WTC11 (cell line): ENCODE measurements around the gene OSBPL10. TPM values are rescaled to one million over a fixed set of nuclear protein-coding genes. Genes with fewer than 3 reads are reported as not detected.

Experiments
- ATAC-seq: fragments of 200-7000 bp; cut with Tn5 transposase; 2 replicates; pipeline ENCODE4 v1.10.0; 2021; ENCODE audit warnings: mild to moderate bottlenecking, moderate library complexity
- CTCF ChIA-PET: fragments of 300-600 bp; sonication (Branson Sonifier 250); formaldehyde crosslinking; loops from one replicate; lab custom pipeline; 2021; ENCODE audit warnings: antibody characterized with exemption; lab: Charles Lee
- POLR2A ChIA-PET: fragments of 350-600 bp; sonication (Branson Sonifier 250); formaldehyde crosslinking; loops from one replicate; lab custom pipeline; 2021; ENCODE audit warnings: antibody characterized with exemption; lab: Charles Lee
- DNase-seq: peaks from one replicate; pipeline ENCODE4 v3.0.0; 2021; ENCODE audit warnings: low spot score
- H3K27ac Mint-ChIP-seq: 2 replicates; pipeline ENCODE4 v1.8.0; 2021; ENCODE audit warnings: mixed read lengths
- H3K27me3 Mint-ChIP-seq: 2 replicates; pipeline ENCODE4 v1.8.0; 2021; ENCODE audit warnings: low read depth, mild to moderate bottlenecking, moderate library complexity, mixed read lengths
- H3K36me3 Mint-ChIP-seq: 2 replicates; pipeline ENCODE4 v1.8.0; 2021; ENCODE audit warnings: mixed read lengths
- H3K4me1 Mint-ChIP-seq: 2 replicates; pipeline ENCODE4 v1.8.0; 2022; ENCODE audit warnings: mixed read lengths
- H3K4me3 Mint-ChIP-seq: 2 replicates; pipeline ENCODE4 v1.8.0; 2021; ENCODE audit warnings: mild to moderate bottlenecking, moderate library complexity, mixed read lengths
- H3K9me3 Mint-ChIP-seq: 2 replicates; pipeline ENCODE4 v1.8.0; 2021; ENCODE audit warnings: mixed read lengths
- CBFB ChIP-seq: sonication (generic); formaldehyde crosslinking; IDR thresholded peaks from 2 replicates; pipeline ENCODE4 v1.8.1; 2022; ENCODE audit warnings: mild to moderate bottlenecking, low read depth, missing genetic modification reagents
- ELF4 ChIP-seq: sonication (generic); formaldehyde crosslinking; IDR thresholded peaks from 2 replicates; pipeline ENCODE4 v1.8.1; 2022; ENCODE audit warnings: low read depth, mild to moderate bottlenecking, moderate library complexity, missing genetic modification reagents
- GABPB1 ChIP-seq: sonication (generic); formaldehyde crosslinking; IDR thresholded peaks from 2 replicates; pipeline ENCODE4 v1.8.1; 2023; ENCODE audit warnings: mild to moderate bottlenecking, missing genetic modification reagents
- IRF2 ChIP-seq: sonication (generic); formaldehyde crosslinking; IDR thresholded peaks from 2 replicates; pipeline ENCODE4 v1.8.0; 2022; ENCODE audit warnings: low read depth, missing genetic modification reagents, borderline replicate concordance
- KAT7 ChIP-seq: sonication (generic); formaldehyde crosslinking; IDR thresholded peaks from 2 replicates; pipeline ENCODE4 v1.8.1; 2023; ENCODE audit warnings: missing genetic modification reagents, mild to moderate bottlenecking, borderline replicate concordance
- NR3C1 ChIP-seq: sonication (generic); formaldehyde crosslinking; conservative IDR thresholded peaks from 2 replicates; pipeline ENCODE4 v1.8.1; 2023; ENCODE audit warnings: low read depth, mild to moderate bottlenecking, missing genetic modification reagents
- TEAD1 ChIP-seq: sonication (generic); formaldehyde crosslinking; IDR thresholded peaks from 2 replicates; pipeline ENCODE4 v1.8.0; 2022; ENCODE audit warnings: mild to moderate bottlenecking, missing genetic modification reagents
- ZBTB21 ChIP-seq: sonication (generic); formaldehyde crosslinking; IDR thresholded peaks from 2 replicates; pipeline ENCODE4 v1.8.1; 2023; ENCODE audit warnings: mild to moderate bottlenecking, missing genetic modification reagents, borderline replicate concordance
- ZNF232 ChIP-seq: sonication (generic); formaldehyde crosslinking; IDR thresholded peaks from 2 replicates; pipeline ENCODE4 v1.8.0; 2022; ENCODE audit warnings: mild to moderate bottlenecking, missing genetic modification reagents
- ZNF423 ChIP-seq: fragments of 250-450 bp; sonication (Bioruptor Pico); IDR thresholded peaks from 2 replicates; pipeline ENCODE4 v2.1.2; 2022; ENCODE audit warnings: mild to moderate bottlenecking, moderate library complexity
- total RNA-seq: library from RNA; stranded (reverse); gene quantifications from 3 replicates; pipeline ENCODE4 v1.2.3, GENCODE V29; 2021
- TF ChIP-seq, protein P1 (sequence below): sonication (generic); formaldehyde crosslinking; IDR thresholded peaks from 2 replicates; pipeline ENCODE4 v1.8.1; 2023; ENCODE audit warnings: mild to moderate bottlenecking, missing genetic modification reagents
- TF ChIP-seq, protein P2 (sequence below): sonication (generic); formaldehyde crosslinking; IDR thresholded peaks from 2 replicates; pipeline ENCODE4 v1.8.0; 2023; ENCODE audit warnings: mild to moderate bottlenecking, missing genetic modification reagents
- TF ChIP-seq, protein P3 (sequence below): sonication (generic); formaldehyde crosslinking; IDR thresholded peaks from 2 replicates; pipeline ENCODE4 v1.8.0; 2022; ENCODE audit warnings: mild to moderate bottlenecking, missing genetic modification reagents
- TF ChIP-seq, protein P4 (sequence below): sonication (generic); formaldehyde crosslinking; IDR thresholded peaks from 2 replicates; pipeline ENCODE4 v1.8.1; 2023; ENCODE audit warnings: mild to moderate bottlenecking, missing genetic modification reagents, borderline replicate concordance
- TF ChIP-seq, protein P5 (sequence below): sonication (generic); formaldehyde crosslinking; IDR thresholded peaks from 2 replicates; pipeline ENCODE4 v1.8.1; 2022; ENCODE audit warnings: mild to moderate bottlenecking, moderate library complexity, missing genetic modification reagents
- TF ChIP-seq, protein P6 (sequence below): sonication (generic); formaldehyde crosslinking; IDR thresholded peaks from 2 replicates; pipeline ENCODE4 v1.8.1; 2023; ENCODE audit warnings: mild to moderate bottlenecking, missing genetic modification reagents
- TF ChIP-seq, protein P7 (sequence below): sonication (generic); formaldehyde crosslinking; IDR thresholded peaks from 2 replicates; pipeline ENCODE4 v1.8.0; 2022; ENCODE audit warnings: mild to moderate bottlenecking, missing genetic modification reagents

OSBPL10 gene
- total RNA-seq, 1 experiment from 2014 or later, result 84.1 TPM

DNA sequence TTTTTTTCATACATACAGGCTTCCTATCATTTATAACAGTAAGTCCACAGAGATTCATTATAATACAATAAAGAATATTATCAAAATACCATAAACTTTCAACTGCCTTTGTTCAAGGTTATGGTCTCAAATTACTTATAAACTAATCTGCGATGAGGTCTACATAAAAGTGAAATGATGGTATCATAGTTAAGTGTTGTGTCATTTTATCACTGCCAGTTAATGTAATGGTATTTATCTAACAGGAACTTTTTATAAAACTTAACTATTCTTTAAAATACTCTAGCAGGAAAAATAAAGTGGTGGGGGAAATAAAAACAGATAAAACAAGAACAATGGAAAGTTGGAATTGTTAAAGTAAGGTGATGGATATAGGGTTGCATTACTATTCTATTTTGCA is 153.1 kb downstream of the OSBPL10 start:
- POLR2A ChIA-PET, result no interaction called here
- ATAC-seq (no peak), DNase-seq (no peak)
- TF ChIP-seq KAT7 (CRISPR knock-in tag) (no peak), TEAD1 (CRISPR knock-in tag) (no peak), NR3C1 (no peak), ZBTB21 (CRISPR knock-in tag) (no peak), IRF2 (CRISPR knock-in tag) (no peak), CBFB (CRISPR knock-in tag) (no peak), GABPB1 (CRISPR knock-in tag) (no peak), ZNF423 (CRISPR knock-in tag) (no peak)
- TF ChIP-seq, protein P1, sequence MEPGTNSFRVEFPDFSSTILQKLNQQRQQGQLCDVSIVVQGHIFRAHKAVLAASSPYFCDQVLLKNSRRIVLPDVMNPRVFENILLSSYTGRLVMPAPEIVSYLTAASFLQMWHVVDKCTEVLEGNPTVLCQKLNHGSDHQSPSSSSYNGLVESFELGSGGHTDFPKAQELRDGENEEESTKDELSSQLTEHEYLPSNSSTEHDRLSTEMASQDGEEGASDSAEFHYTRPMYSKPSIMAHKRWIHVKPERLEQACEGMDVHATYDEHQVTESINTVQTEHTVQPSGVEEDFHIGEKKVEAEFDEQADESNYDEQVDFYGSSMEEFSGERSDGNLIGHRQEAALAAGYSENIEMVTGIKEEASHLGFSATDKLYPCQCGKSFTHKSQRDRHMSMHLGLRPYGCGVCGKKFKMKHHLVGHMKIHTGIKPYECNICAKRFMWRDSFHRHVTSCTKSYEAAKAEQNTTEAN, result no peak
- TF ChIP-seq, protein P2, sequence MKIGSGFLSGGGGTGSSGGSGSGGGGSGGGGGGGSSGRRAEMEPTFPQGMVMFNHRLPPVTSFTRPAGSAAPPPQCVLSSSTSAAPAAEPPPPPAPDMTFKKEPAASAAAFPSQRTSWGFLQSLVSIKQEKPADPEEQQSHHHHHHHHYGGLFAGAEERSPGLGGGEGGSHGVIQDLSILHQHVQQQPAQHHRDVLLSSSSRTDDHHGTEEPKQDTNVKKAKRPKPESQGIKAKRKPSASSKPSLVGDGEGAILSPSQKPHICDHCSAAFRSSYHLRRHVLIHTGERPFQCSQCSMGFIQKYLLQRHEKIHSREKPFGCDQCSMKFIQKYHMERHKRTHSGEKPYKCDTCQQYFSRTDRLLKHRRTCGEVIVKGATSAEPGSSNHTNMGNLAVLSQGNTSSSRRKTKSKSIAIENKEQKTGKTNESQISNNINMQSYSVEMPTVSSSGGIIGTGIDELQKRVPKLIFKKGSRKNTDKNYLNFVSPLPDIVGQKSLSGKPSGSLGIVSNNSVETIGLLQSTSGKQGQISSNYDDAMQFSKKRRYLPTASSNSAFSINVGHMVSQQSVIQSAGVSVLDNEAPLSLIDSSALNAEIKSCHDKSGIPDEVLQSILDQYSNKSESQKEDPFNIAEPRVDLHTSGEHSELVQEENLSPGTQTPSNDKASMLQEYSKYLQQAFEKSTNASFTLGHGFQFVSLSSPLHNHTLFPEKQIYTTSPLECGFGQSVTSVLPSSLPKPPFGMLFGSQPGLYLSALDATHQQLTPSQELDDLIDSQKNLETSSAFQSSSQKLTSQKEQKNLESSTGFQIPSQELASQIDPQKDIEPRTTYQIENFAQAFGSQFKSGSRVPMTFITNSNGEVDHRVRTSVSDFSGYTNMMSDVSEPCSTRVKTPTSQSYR, result no peak
- TF ChIP-seq, protein P3, sequence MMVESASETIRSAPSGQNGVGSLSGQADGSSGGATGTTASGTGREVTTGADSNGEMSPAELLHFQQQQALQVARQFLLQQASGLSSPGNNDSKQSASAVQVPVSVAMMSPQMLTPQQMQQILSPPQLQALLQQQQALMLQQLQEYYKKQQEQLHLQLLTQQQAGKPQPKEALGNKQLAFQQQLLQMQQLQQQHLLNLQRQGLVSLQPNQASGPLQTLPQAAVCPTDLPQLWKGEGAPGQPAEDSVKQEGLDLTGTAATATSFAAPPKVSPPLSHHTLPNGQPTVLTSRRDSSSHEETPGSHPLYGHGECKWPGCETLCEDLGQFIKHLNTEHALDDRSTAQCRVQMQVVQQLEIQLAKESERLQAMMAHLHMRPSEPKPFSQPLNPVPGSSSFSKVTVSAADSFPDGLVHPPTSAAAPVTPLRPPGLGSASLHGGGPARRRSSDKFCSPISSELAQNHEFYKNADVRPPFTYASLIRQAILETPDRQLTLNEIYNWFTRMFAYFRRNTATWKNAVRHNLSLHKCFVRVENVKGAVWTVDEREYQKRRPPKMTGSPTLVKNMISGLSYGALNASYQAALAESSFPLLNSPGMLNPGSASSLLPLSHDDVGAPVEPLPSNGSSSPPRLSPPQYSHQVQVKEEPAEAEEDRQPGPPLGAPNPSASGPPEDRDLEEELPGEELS (CRISPR knock-in tag), result no peak
- TF ChIP-seq, protein P4, sequence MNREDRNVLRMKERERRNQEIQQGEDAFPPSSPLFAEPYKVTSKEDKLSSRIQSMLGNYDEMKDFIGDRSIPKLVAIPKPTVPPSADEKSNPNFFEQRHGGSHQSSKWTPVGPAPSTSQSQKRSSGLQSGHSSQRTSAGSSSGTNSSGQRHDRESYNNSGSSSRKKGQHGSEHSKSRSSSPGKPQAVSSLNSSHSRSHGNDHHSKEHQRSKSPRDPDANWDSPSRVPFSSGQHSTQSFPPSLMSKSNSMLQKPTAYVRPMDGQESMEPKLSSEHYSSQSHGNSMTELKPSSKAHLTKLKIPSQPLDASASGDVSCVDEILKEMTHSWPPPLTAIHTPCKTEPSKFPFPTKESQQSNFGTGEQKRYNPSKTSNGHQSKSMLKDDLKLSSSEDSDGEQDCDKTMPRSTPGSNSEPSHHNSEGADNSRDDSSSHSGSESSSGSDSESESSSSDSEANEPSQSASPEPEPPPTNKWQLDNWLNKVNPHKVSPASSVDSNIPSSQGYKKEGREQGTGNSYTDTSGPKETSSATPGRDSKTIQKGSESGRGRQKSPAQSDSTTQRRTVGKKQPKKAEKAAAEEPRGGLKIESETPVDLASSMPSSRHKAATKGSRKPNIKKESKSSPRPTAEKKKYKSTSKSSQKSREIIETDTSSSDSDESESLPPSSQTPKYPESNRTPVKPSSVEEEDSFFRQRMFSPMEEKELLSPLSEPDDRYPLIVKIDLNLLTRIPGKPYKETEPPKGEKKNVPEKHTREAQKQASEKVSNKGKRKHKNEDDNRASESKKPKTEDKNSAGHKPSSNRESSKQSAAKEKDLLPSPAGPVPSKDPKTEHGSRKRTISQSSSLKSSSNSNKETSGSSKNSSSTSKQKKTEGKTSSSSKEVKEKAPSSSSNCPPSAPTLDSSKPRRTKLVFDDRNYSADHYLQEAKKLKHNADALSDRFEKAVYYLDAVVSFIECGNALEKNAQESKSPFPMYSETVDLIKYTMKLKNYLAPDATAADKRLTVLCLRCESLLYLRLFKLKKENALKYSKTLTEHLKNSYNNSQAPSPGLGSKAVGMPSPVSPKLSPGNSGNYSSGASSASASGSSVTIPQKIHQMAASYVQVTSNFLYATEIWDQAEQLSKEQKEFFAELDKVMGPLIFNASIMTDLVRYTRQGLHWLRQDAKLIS (CRISPR knock-in tag), result no peak
- Mint-ChIP-seq H3K27me3 (no peaks in the 10 kb centered on the region), H3K36me3 (peaks cover 15% of the 10 kb centered on the region), H3K4me1 (peaks cover 24% of the 10 kb centered on the region), H3K4me3 (no peak overlapping the region), H3K9me3 (peaks cover 9% of the 10 kb centered on the region), H3K27ac (no peak overlapping the region)
- CTCF ChIA-PET, result no interaction called here

DNA sequence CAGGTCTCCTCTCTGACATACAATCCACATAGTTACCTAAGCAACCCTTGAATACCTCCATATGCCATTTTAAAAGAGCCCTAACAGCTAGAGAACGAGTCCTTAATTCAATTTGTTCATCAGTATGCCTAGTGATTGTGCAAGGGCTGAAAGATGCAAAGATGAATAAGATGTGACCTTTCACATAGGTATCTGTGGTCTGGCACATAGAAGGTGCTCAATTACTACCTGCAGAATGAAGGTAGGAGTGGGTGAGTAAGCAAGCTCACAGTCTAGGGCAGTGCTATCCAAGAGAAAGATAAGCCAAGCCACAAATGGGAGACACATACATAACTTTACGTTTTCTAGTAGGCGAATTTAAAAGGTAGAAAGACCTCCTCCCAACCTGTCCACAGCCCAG is 157.9 kb downstream of the OSBPL10 start:
- ChIA-PET CTCF (no interaction called here), POLR2A (no interaction called here)
- peaks cover 9% of the 10 kb centered on the region for H3K9me3 Mint-ChIP-seq
- no peak overlapping the region; the same call in 1 of the 2 replicates for H3K27ac Mint-ChIP-seq
- H3K4me1 Mint-ChIP-seq, result peaks cover 9% of the 10 kb centered on the region
- H3K27me3 Mint-ChIP-seq, result no peaks in the 10 kb centered on the region
- H3K4me3 Mint-ChIP-seq, result no peak overlapping the region
- no peak for ATAC-seq
- no peak for DNase-seq
- peaks cover 21% of the 10 kb centered on the region for H3K36me3 Mint-ChIP-seq
- TF ChIP-seq ELF4 (CRISPR knock-in tag) (no peak), ZNF232 (CRISPR knock-in tag) (no peak)
- TF ChIP-seq, protein P5, sequence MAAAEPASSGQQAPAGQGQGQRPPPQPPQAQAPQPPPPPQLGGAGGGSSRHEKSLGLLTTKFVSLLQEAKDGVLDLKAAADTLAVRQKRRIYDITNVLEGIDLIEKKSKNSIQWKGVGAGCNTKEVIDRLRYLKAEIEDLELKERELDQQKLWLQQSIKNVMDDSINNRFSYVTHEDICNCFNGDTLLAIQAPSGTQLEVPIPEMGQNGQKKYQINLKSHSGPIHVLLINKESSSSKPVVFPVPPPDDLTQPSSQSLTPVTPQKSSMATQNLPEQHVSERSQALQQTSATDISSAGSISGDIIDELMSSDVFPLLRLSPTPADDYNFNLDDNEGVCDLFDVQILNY, result no peak
- TF ChIP-seq, protein P6, sequence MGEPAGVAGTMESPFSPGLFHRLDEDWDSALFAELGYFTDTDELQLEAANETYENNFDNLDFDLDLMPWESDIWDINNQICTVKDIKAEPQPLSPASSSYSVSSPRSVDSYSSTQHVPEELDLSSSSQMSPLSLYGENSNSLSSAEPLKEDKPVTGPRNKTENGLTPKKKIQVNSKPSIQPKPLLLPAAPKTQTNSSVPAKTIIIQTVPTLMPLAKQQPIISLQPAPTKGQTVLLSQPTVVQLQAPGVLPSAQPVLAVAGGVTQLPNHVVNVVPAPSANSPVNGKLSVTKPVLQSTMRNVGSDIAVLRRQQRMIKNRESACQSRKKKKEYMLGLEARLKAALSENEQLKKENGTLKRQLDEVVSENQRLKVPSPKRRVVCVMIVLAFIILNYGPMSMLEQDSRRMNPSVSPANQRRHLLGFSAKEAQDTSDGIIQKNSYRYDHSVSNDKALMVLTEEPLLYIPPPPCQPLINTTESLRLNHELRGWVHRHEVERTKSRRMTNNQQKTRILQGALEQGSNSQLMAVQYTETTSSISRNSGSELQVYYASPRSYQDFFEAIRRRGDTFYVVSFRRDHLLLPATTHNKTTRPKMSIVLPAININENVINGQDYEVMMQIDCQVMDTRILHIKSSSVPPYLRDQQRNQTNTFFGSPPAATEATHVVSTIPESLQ, result no peak
- TF ChIP-seq, protein P7, sequence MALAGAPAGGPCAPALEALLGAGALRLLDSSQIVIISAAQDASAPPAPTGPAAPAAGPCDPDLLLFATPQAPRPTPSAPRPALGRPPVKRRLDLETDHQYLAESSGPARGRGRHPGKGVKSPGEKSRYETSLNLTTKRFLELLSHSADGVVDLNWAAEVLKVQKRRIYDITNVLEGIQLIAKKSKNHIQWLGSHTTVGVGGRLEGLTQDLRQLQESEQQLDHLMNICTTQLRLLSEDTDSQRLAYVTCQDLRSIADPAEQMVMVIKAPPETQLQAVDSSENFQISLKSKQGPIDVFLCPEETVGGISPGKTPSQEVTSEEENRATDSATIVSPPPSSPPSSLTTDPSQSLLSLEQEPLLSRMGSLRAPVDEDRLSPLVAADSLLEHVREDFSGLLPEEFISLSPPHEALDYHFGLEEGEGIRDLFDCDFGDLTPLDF (CRISPR knock-in tag), result no peak
